Left lobe of liver (tissue), 2 donors: ENCODE measurements around the gene MGRN1. TPM values are rescaled to one million over a fixed set of nuclear protein-coding genes. Genes with fewer than 3 reads are reported as not detected.

Source experiments
- ATAC-seq: fragments of 200-7000 bp; cut with Tn5 transposase; one replicate; pipeline ENCODE4 v1.9.1; 2020; ENCODE audit warnings: mild to moderate bottlenecking, moderate library complexity
- DNase-seq: peaks from one replicate; pipeline ENCODE4 v3.0.0-alpha.2; 2020; ENCODE audit warnings: low spot score
- total RNA-seq: library from RNA; stranded (reverse); gene quantifications from one replicate; pipeline ENCODE4 v1.2.1, GENCODE V29; 2021
- donor health status: DM: no; HTN: no; CAD: no; lungs with moderate emphysema.
- donor health status: DM: no; HTN: yes; CAD: no.

The MGRN1 gene
- total RNA-seq, 1 donor from 2014 or later: 59.5 TPM

DNA sequence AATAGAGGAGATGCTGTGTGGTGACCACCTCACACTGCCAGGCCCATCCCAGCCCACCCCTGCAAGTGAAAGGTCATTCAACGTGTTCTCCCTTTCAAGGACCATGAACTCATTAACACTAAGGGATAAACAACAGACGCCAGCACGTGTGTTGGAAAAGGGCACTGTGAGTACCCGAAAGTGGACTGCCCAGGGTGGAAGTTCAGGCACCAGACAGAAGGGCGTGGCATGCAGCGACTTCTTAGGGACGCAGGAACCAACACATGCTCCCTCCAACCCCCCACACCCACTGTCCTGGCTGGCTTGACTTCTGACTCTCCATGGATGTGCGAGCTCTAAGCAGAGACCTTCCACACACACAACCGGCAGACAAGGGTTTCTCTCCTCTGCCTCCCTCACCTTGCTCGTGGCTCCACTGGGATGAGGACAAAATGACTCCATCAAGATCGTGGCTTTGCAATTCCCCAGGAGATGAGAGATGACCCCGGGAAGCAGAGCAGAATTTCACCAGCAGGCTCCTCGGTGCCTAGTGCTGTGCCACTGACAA lies 20.9 kb upstream of the MGRN1 start:
- no peak for ATAC-seq
- DNase-seq: no peak

- no peak for DNase-seq
- ATAC-seq: no peak
Measured at GRCh38 chr16:4604401-4604800, 20.2 kb upstream of the MGRN1 start.

DNA sequence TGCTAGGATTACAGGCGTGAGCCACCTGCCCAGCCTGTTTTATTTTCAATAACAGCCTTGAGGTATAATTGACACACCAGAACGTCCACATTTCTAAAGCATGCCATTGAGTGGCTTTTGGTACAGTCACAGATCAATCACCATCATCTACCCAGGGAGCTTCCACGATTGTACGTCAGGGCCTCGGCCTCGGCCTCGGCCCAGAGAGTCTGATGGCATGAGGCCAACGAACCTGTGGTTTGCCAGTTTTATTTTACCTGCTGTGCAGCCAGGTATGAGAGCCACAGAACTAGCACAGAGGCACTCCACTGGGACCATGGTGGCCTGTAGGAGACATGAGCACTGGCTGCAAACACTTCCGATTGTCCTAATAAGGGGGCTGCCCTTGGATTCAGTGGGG lies 18.3 kb upstream of the MGRN1 start:
- ATAC-seq (peak; percentile 19), DNase-seq (no peak)

DNA sequence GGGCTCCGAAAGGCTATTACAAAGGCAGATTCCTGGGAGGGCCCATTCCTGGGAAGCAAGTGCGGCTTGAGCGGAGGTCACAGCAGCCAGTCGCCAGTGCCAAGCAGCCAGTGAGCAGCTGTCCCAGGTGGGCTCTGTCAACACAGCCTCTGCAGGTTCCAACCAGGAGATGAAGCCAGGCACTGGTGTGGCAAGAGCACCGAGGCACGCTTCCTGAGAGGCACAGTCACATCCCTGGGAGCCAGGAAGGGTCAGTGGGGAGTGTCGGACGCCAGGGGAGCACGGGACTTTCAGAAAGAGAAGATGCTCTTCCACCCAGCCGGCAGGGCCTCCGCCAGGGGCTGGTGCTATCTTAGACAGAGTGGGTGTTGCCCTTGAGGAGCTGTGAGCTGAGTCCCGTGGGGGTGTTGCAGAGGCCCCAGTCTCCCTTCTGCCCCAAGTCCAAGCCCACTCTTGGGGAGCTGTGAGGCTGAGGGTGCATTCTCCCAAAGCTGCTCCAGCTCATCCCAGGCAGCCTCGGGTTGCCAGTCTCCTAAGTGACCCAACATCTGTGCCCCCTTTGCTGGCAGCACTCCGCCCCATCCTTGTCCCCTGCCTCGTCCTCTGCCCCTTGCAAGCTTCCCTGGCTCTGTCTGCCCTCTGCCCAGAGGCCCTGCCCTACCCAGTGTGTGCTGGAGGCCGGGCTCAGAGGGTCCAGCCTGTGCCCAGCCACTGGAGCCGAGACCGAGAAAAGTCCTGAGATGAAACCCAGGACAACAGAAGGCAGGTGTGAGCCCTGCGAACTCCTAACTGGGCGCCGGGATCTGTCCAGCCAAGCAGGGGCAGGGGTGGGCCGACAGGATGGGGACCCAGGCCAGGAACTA lies 16.6 kb upstream of the MGRN1 start:
- ATAC-seq (no peak), DNase-seq (no peak)

- ATAC-seq: no peak
- no peak for DNase-seq
Measured at GRCh38 chr16:4608704-4608980, 16.0 kb upstream of the MGRN1 start.

- ATAC-seq: peak; percentile 43
- DNase-seq: no peak
Measured at GRCh38 chr16:4609200-4610010, 15.2 kb upstream of the MGRN1 start.

DNA sequence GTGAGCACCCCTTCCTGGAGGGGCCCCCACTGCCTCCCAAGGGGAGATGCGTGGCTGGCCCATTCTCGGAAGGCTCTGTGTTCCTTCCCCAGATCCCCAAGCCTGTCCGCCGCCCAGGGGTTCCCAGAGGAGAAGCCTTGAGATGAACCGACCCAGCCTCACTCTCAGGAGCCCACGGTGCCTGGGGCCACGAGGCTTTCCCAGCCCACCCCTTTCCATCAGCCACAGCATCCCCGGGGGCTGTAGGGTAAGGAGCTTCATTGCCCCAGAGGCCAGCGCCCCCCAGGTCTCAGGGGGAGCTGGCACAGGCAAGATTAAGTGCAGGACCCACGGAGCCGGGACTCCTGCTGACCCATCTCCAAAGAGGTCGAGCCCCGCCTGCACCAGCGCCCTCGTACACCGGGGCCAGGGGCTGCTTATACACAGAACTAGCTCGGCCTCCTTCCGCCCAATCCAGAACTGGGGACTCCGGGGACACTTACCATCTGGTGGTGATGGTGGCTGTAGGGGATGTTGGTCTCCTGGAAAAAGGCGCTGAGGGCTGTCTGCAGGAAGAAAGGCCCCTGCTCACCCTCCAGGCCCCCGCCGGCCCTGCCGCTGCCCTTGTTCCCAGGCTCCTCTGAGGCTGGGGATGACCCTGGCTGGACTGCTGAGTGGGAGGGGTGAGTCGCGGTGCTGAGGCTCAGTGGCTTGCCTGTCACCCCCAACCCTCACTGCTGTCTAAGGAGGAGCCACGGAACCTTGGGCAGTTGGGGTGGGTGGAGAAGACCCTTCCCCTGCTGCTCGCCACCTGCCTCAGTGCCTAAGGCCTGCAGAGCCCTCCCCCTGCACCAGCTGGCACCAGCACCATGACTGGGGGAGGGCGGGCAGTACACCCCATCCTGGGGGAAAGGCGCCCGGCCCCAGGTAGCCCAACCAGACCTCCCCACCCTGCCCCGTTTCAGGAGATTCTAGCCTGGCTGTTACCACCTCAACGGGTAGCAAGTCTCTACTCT lies 14.3 kb upstream of the MGRN1 start:
- no peak for ATAC-seq
- DNase-seq: no peak

GRCh38 chr16:4611337-4612021 lies 13.1 kb upstream of the MGRN1 start:
- no peak for DNase-seq
- no peak for ATAC-seq

DNA sequence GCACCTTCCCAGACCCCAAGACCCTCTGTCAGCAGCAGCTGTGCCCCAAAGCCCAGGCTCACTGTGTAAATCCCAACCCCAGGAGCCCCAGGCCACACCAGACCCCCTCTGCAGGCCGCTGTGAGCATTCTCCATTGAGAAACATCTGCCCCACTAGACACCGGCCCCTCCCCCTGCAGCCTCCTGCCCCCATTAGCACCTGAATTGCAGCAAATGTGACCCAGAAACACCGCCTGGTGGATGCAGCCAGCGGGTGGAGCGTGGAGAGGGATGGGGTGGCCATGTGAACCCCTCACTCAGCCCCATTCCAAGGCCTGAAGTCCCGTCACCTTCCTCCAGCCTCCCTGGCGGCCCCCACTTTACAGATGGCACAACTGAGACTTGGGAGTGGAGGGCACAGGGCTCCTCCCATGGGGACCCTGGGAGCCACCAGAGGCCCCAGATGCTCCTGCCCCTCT lies 12.1 kb upstream of the MGRN1 start:
- no peak for DNase-seq
- no peak for ATAC-seq

DNA sequence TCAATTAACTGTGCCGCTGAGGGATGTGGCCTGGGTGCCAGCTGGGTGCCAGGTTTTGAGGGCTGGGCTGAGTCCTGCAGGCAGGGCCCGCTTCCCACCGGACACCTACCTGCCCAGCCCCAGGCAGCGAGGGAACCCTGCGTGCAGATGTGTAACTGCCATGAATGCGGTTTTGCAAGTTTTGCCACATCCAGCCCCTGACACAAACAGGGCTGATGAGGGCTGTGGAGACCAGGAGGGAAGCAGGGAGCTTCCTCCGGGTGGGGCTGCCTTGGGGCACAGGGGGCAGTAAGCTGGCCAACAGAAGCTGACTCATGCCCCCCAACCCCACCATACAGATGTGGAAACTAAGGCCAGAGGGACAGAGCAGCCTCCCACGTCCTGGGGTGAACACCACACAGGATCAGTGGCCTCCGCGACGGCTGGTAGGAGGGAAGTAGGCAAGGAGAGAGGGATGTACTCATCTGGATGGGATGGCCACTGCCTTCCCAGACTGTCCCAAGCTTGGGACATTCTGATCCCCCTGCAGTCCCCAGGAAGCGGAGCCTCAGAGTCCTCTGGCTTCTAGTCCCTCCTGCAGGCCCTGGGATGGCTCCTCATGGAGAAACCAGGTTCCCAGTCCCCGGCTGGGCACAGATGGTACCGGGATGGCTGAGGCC lies 11.5 kb upstream of the MGRN1 start:
- ATAC-seq (no peak), DNase-seq (no peak)

DNA sequence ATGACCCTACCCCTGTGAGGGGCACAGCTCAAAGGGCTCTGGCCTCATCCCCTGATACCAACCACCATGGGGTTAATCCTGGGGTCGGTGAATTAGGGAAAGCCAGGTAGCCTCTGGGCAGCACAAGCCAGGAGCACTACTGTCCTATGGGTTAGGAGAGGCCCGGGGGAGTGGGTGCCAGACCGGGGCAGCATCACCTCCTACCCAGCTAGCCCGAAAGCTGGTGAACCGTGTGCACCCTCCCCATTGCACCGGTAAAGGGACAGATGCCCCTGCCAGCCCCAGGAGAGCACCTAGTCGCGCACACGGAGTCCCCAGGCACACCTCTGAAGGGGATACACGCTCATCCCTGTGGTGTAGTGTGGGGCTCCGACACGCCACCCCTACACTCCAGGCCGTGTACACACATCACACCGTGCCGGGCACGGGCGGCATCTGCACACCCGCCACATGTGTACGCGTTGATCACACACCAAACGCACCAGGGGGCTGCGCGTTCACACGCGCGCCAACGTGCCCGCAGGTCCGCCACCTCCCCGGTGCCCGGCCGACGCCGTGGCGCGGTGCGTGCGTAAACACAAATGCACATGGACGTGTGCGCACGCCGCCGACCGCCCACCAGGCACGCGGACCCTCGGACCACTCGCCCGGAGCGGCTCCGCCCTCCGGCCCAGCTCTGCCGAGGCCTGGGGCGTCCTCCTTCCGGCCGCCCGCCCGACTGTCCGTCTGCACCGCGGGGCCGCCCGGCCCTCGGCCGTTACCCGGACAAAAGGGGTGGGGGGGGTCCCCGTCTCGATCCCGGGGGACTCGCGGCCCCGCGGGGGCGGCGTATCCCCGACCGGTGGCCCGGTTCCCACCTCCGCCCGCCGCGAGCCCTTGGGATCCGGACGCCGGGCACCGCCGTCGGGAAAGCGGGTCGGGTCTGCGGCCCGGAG lies 10.7 kb upstream of the MGRN1 start:
- no peak for ATAC-seq
- DNase-seq: no peak

GRCh38 chr16:4614571-4615383 lies 9.8 kb upstream of the MGRN1 start, which contains the start of gene UBALD1:
TSS of gene UBALD1 (minus strand) at chr16:4614888. CDS start at chr16:4614797, 91 bp downstream.
- DNase-seq: peak; percentile 90
- peak; percentile 67 for ATAC-seq

- no peak for DNase-seq
- peak; percentile 16 for ATAC-seq
Measured at GRCh38 chr16:4615384-4616046, 9.1 kb upstream of the MGRN1 start.

GRCh38 chr16:4616047-4616811 lies 8.4 kb upstream of the MGRN1 start:
- peak; percentile 72 for ATAC-seq

GRCh38 chr16:4617880-4618279 lies 6.7 kb upstream of the MGRN1 start:
- no peak for ATAC-seq
- DNase-seq: no peak

More at GRCh38 chr16:4616047-4616811, 8.4 kb upstream of the MGRN1 start:
- DNase-seq: peak; percentile 99
